Endometrial microvascular endothelial cells (primary cell): Measurements from ENCODE around the gene RNF213. TPM values are rescaled to one million over a fixed set of nuclear protein-coding genes. Genes with fewer than 3 reads are reported as not detected.

Experiments used
- in situ Hi-C: cut with HindIII; loops from 2 replicates; pipeline ENCODE4 v1.10.0; 2017; ENCODE audit warnings: low sequenced_read_pairs, low pct_unique_long_range_greater_than_20kb; ENCODE audit errors: inconsistent ontology term
- total RNA-seq: library from RNA; depleted of rRNA; stranded (reverse); fragments of >200 nt; gene quantifications from one replicate; pipeline ENCODE4 v1.2.3, GENCODE V29; 2015; ENCODE audit errors: inconsistent ontology term

RNF213 gene
- total RNA-seq, 1 donor from 2014 or later, result 80.8 TPM

DNA sequence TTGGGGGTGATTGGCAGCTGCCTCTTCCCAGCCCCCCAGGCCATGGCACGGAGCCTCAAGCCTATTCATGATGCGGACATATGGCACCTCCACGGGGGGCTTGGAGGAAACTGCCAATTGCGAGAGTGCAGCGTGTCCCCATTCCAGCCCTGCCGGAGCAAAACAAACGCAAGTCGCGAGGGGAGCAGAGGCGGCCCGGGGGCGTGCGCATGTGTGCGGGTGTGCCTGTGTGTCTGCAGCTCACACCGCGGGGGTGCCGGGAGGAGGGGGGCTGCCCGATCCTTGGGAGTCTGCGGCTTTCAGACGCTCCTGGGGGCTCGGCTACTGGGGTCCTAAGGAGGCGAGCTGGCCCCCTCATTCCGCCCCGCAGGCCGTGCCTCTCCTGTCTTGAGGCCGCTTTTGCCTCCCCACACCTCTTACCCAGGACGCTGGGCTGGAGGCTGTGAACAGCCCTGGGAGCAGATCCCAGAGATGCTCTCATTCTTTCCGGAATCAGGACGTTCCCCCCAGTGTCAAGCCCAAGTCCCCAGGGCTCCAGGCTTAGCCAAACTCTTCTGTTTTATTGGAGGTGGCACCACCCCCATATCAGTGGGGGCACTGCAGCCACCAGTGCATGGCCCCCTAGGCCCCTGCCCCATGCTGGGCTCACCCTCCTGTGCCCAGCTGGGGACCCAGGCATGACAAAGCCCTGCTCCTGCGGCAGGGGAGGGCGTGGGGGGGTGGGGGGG lies 183.4 kb downstream of the RNF213 start:
- in situ Hi-C loops, result no loop called here

GRCh38 chr17:80444644-80444979 lies 184.0 kb downstream of the RNF213 start:
- in situ Hi-C loops, result no loop called here

- in situ Hi-C loops, result no loop called here
Measured at GRCh38 chr17:80445007-80445725, 184.5 kb downstream of the RNF213 start.

GRCh38 chr17:80445726-80446110 lies 185.1 kb downstream of the RNF213 start:
- in situ Hi-C loops, result no loop called here

GRCh38 chr17:80446645-80447405 lies 186.2 kb downstream of the RNF213 start:
- in situ Hi-C loops, result no loop called here

DNA sequence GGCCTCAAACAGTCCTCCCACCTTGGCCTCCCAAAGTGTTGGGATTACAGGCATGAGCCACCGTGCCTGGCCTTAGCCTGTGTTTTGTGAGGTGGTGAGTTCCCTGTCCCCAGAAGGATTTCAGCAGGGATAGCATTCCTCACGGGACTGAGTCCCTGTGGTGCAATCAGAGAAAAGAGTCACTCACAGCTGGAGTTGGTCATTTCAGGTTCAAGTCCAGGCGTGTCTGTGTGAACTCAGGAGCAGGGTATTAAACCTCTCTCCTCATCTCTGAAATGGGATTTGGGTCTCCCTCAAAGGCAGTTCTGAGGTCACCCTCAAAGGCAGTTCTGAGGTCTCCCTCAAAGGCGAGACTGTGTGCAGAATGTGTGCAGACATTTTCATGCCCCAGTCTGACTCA lies 187.1 kb downstream of the RNF213 start:
- in situ Hi-C loops, result no loop called here

Other genes starting within 250 kb of the RNF213 start
- gene TBC1D16, start 225.0 kb upstream of the RNF213 start, total RNA-seq, result 22.8 TPM
- not detected for gene CCDC40, start 224.2 kb upstream of the RNF213 start, total RNA-seq
- gene GAA, start 159.3 kb upstream of the RNF213 start, total RNA-seq, result 37.1 TPM
- gene EIF4A3, start 113.7 kb upstream of the RNF213 start, total RNA-seq, result 110 TPM
- gene CARD14, start 90.8 kb upstream of the RNF213 start, total RNA-seq, result not detected
- gene SGSH, start 40.5 kb upstream of the RNF213 start, total RNA-seq, result 60.3 TPM
- gene SLC26A11, start 40.4 kb upstream of the RNF213 start, total RNA-seq, result 17.2 TPM
- 7.1 TPM for gene ENDOV, start 154.3 kb downstream of the RNF213 start, total RNA-seq
- 0.09 TPM for gene NPTX1, start 215.8 kb downstream of the RNF213 start, total RNA-seq